Measurements from ENCODE around the gene TMEM256. TPM values are rescaled to one million over a fixed set of nuclear protein-coding genes. Genes with fewer than 3 reads are reported as not detected.

TMEM256 gene
- total RNA-seq, 1 donor from 2014 or later, result 102 TPM

- H3K27me3 Mint-ChIP-seq, result peaks cover 37% of the 10 kb centered on the region
- no peak for TF ChIP-seq CTCF (IDR thresholded peaks at IDR 0.05; ENCODE audit: unreplicated experiment)
- H3K4me3 Mint-ChIP-seq (ENCODE audit: low read depth), result no peak overlapping the region
- peaks cover 5% of the 10 kb centered on the region for H3K9me3 Mint-ChIP-seq (ENCODE audit: low read depth)
- DNase-seq (ENCODE audit: low spot score, unreplicated experiment), result no peak
- H3K4me1 Mint-ChIP-seq (ENCODE audit: low read depth), result peaks cover 9% of the 10 kb centered on the region
- H3K36me3 Mint-ChIP-seq (ENCODE audit: insufficient read depth), result peaks cover 1% of the 10 kb centered on the region
- H3K27ac Mint-ChIP-seq, result no peak overlapping the region
Observed at GRCh38 chr17:7382901-7383300, 21.0 kb downstream of the TMEM256 start.

- TF ChIP-seq CTCF (IDR thresholded peaks at IDR 0.05; ENCODE audit: unreplicated experiment), result no peak
- peaks cover 37% of the 10 kb centered on the region for H3K27me3 Mint-ChIP-seq
- H3K4me3 Mint-ChIP-seq (ENCODE audit: low read depth), result peak within 1 kb of the TSS; percentile 78
- H3K4me1 Mint-ChIP-seq (ENCODE audit: low read depth), result peaks cover 9% of the 10 kb centered on the region
- peaks cover 5% of the 10 kb centered on the region for H3K9me3 Mint-ChIP-seq (ENCODE audit: low read depth)
- peak within 1 kb of the TSS; percentile 79 for H3K27ac Mint-ChIP-seq
- DNase-seq (ENCODE audit: low spot score, unreplicated experiment), result peak; percentile 33
- H3K36me3 Mint-ChIP-seq (ENCODE audit: insufficient read depth), result no peaks in the 10 kb centered on the region
Observed at GRCh38 chr17:7380855-7381683, 22.8 kb downstream of the TMEM256 start, which contains the start of gene TNK1. TNK1 (plus strand) TSS chr17:7381089; CDS start chr17:7382927, 1,838 bp downstream.

- H3K9me3 Mint-ChIP-seq (ENCODE audit: low read depth), result peaks cover 5% of the 10 kb centered on the region
- DNase-seq (ENCODE audit: low spot score, unreplicated experiment), result no peak
- TF ChIP-seq CTCF (IDR thresholded peaks at IDR 0.05; ENCODE audit: unreplicated experiment), result no peak
- H3K4me1 Mint-ChIP-seq (ENCODE audit: low read depth), result peaks cover 9% of the 10 kb centered on the region
- no peaks in the 10 kb centered on the region for H3K36me3 Mint-ChIP-seq (ENCODE audit: insufficient read depth)
- peaks cover 37% of the 10 kb centered on the region for H3K27me3 Mint-ChIP-seq
- peak overlapping the region; percentile 78 for H3K4me3 Mint-ChIP-seq (ENCODE audit: low read depth)
- H3K27ac Mint-ChIP-seq, result peak overlapping the region; percentile 17
Observed at GRCh38 chr17:7380321-7380720, 23.6 kb downstream of the TMEM256 start.

- Mint-ChIP-seq H3K27ac (no peak overlapping the region), H3K4me3 (ENCODE audit: low read depth) (no peak overlapping the region), H3K27me3 (peaks cover 34% of the 10 kb centered on the region), H3K36me3 (ENCODE audit: insufficient read depth) (no peaks in the 10 kb centered on the region), H3K4me1 (ENCODE audit: low read depth) (peaks cover 8% of the 10 kb centered on the region), H3K9me3 (ENCODE audit: low read depth) (peaks cover 5% of the 10 kb centered on the region)
- no peak for DNase-seq (ENCODE audit: low spot score, unreplicated experiment)
- TF ChIP-seq CTCF (IDR thresholded peaks at IDR 0.05; ENCODE audit: unreplicated experiment), result no peak
Observed at GRCh38 chr17:7379134-7379533, 24.8 kb downstream of the TMEM256 start.

GRCh38 chr17:7374353-7374752, 29.5 kb downstream of the TMEM256 start:
- DNase-seq (ENCODE audit: low spot score, unreplicated experiment), result no peak
- no peak overlapping the region for H3K4me3 Mint-ChIP-seq (ENCODE audit: low read depth)
- H3K27me3 Mint-ChIP-seq, result peaks cover 13% of the 10 kb centered on the region
- H3K27ac Mint-ChIP-seq, result no peak overlapping the region
- H3K4me1 Mint-ChIP-seq (ENCODE audit: low read depth), result no peaks in the 10 kb centered on the region
- no peak for TF ChIP-seq CTCF (IDR thresholded peaks at IDR 0.05; ENCODE audit: unreplicated experiment)
- no peaks in the 10 kb centered on the region for H3K36me3 Mint-ChIP-seq (ENCODE audit: insufficient read depth)
- peaks cover 4% of the 10 kb centered on the region for H3K9me3 Mint-ChIP-seq (ENCODE audit: low read depth)
